NCI-H510A treated with DMSO at 0.1 percent for 48 hours (cell line): ENCODE results near the gene CCR1.
"Not testable (repeated sequence)": the region's sequence is repeated elsewhere in the genome, so short reads cannot be mapped to it uniquely, and the experiment has no call there.

Experiments used
- DNase-seq: peaks from one replicate; lab custom pipeline; 2025; lab: John Stamatoyannopoulos, UW

The CCR1 gene

GRCh38 chr3:46168583-46169345 is 39.3 kb downstream of the CCR1 start:
- DNase-seq = no peak

GRCh38 chr3:46163556-46164041 is 44.5 kb downstream of the CCR1 start:
- no peak for DNase-seq

DNA sequence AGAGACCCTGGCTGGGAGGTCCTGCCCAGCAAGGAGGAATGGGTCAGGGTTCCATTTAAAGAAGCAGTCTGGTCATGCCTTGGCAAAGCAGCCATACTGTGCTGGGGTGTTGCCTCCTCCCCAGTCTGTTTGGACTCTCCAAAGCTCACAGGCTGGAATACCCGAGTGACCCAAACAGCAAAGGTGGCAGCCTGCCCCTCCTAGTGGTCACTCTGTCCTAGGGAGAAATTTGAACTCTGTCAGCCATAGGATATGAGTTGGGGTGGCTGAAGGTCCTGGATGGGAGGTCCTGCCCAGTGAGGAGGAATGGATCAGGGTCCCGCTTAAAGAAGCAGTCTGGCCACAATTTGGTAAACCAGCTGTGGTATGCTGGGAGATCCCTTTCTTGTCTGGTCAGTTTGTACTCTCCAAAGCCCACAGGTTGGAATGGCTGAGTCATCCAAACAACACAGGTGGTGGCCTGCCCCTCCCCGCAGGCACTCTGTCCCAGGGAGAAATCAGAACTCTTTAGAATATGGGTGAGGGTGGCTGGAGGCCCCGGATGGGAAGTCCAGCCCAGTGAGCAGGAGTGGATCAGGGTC is 45.0 kb downstream of the CCR1 start:
- no peak for DNase-seq

DNA sequence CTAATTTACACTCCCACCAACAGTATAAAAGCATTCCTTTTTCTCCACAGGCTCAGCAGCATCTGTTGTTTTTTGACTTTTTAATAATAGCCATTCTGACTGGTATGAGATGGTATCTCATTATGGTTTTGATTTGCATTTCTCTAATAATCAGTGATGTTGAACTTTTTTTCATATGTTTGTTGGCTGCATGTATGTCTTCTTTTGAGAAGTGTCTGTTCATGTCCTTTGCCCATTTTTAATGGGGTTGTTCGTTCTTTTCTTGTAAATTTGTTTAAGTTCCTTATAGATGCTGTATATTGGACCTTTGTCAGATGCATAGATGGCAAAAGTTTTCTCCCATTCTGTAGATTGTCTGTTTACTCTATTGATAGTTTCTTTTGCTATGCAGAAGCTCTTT is 50.4 kb downstream of the CCR1 start:
- DNase-seq = not testable (repeated sequence)

DNA sequence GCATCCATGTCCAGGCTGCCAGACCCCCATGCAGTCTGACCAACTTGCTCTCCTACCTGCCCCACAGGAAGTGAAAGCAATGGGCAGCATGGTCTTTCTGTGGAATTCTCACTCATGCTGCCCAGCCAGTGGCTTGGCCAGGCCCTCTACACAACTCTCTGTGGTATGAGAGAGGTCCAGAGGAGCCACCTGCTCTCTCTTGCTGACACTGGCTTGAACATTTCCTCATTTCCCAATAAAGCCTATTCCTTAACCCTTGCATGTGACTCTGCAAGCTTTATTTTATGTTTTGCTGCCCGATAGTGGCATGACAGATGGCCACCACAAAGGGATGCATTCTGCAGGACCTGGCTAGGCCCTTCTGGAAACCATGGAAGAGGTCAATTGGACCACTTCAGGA is 53.8 kb downstream of the CCR1 start:
- no peak for DNase-seq
